HEK293 (cell line): ENCODE measurements around the gene PARD3.

ENCODE experiments used
- CTCF ChIA-PET: fragments of 350-600 bp; formaldehyde crosslinking; extraction: SDS; loops from one replicate; lab custom pipeline; 2021; ENCODE audit warnings: antibody characterized with exemption; lab: Yijun Ruan, JAX
- POLR2A ChIA-PET: fragments of 300-600 bp; formaldehyde crosslinking; extraction: SDS; loops from one replicate; lab custom pipeline; 2020; ENCODE audit warnings: antibody characterized with exemption, inconsistent platforms; lab: Yijun Ruan, JAX
- H3K27ac ChIP-seq: fragments of 200-500 bp; sonication (Bioruptor generic); 2 replicates; pipeline ENCODE4 v1.5.1; 2014; ENCODE audit warnings: low read depth, low read length, control low read depth, inconsistent platforms; ENCODE audit errors: extremely low read depth
- H3K36me3 ChIP-seq, 2 experiments: fragments of 200-500 bp in 1 of 2; sonication (Bioruptor generic) in 1 of 2; 1 replicate in 1 of 2; 2 replicates in 1 of 2; pipeline ENCODE4 v1.5.1; 2014 to 2017; ENCODE audit warnings: inconsistent platforms in 2 of 2, low read length in 2 of 2; ENCODE audit not compliant: control insufficient read depth in 2 of 2, insufficient read depth in 1 of 2
- H3K4me1 ChIP-seq: fragments of 200-500 bp; sonication (Bioruptor generic); 2 replicates; pipeline ENCODE4 v1.5.1; 2014; ENCODE audit warnings: mild to moderate bottlenecking, low read length, inconsistent platforms; ENCODE audit not compliant: control insufficient read depth, insufficient read depth
- H3K4me3 ChIP-seq: 2 replicates; pipeline ENCODE4 v1.5.1; 2011; ENCODE audit warnings: low read depth, mild to moderate bottlenecking, control low read depth, low read length, moderate library complexity
- H3K9me3 ChIP-seq: fragments of 200-500 bp; sonication (Bioruptor generic); 2 replicates; pipeline ENCODE4 v1.5.1; 2014; ENCODE audit warnings: low read depth, low read length, inconsistent platforms; ENCODE audit not compliant: control insufficient read depth, insufficient read depth
- KLF9 ChIP-seq: fragments of 450-650 bp; formaldehyde crosslinking; IDR thresholded peaks from 2 replicates; pipeline ENCODE4 v1.5.1; 2016; ENCODE audit warnings: missing biosample characterization, missing genetic modification characterization, low read depth
- MZF1 ChIP-seq: fragments of 450-650 bp; formaldehyde crosslinking; IDR thresholded peaks from 2 replicates; pipeline ENCODE4 v1.5.1; 2017; ENCODE audit warnings: missing biosample characterization, missing genetic modification characterization, borderline replicate concordance
- ZBTB17 ChIP-seq: fragments of 450-650 bp; formaldehyde crosslinking; IDR thresholded peaks from 2 replicates; pipeline ENCODE4 v1.5.1; 2016; ENCODE audit warnings: missing biosample characterization, missing genetic modification characterization
- ZBTB49 ChIP-seq: fragments of 450-650 bp; formaldehyde crosslinking; IDR thresholded peaks from 2 replicates; pipeline ENCODE4 v1.5.1; 2016; ENCODE audit warnings: missing biosample characterization, missing genetic modification characterization, low read depth
- ZFP37 ChIP-seq: fragments of 450-650 bp; formaldehyde crosslinking; IDR thresholded peaks from 2 replicates; pipeline ENCODE4 v1.5.1; 2016; ENCODE audit warnings: missing biosample characterization, missing genetic modification characterization
- ZFP69B ChIP-seq: fragments of 450-650 bp; formaldehyde crosslinking; IDR thresholded peaks from 2 replicates; pipeline ENCODE4 v1.5.1; 2016; ENCODE audit warnings: missing biosample characterization, missing genetic modification characterization
- ZNF10 ChIP-seq: fragments of 450-650 bp; formaldehyde crosslinking; IDR thresholded peaks from 2 replicates; pipeline ENCODE4 v1.5.1; 2017; ENCODE audit warnings: missing biosample characterization, missing genetic modification characterization
- ZNF121 ChIP-seq: fragments of 450-650 bp; formaldehyde crosslinking; IDR thresholded peaks from 2 replicates; pipeline ENCODE4 v1.5.1; 2016; ENCODE audit warnings: missing biosample characterization, missing genetic modification characterization
- ZNF140 ChIP-seq: fragments of 450-650 bp; formaldehyde crosslinking; IDR thresholded peaks from 2 replicates; pipeline ENCODE4 v1.5.1; 2016; ENCODE audit warnings: missing biosample characterization, missing genetic modification characterization
- ZNF155 ChIP-seq: fragments of 450-650 bp; formaldehyde crosslinking; IDR thresholded peaks from 2 replicates; pipeline ENCODE4 v1.5.1; 2016; ENCODE audit warnings: missing biosample characterization, missing genetic modification characterization
- ZNF174 ChIP-seq: fragments of 450-650 bp; formaldehyde crosslinking; IDR thresholded peaks from 2 replicates; pipeline ENCODE4 v1.5.0; 2017; ENCODE audit warnings: missing biosample characterization, mild to moderate bottlenecking, missing genetic modification characterization
- ZNF394 ChIP-seq: fragments of 450-650 bp; formaldehyde crosslinking; IDR thresholded peaks from 2 replicates; pipeline ENCODE4 v1.5.1; 2016; ENCODE audit warnings: missing biosample characterization, missing genetic modification characterization, mild to moderate bottlenecking, moderate library complexity, borderline replicate concordance
- ZNF600 ChIP-seq: fragments of 450-650 bp; formaldehyde crosslinking; IDR thresholded peaks from 2 replicates; pipeline ENCODE4 v1.5.1; 2016; ENCODE audit warnings: missing biosample characterization, missing genetic modification characterization
- TF ChIP-seq, protein P1 (sequence below): fragments of 450-650 bp; formaldehyde crosslinking; IDR thresholded peaks from 2 replicates; pipeline ENCODE4 v1.5.1; 2016; ENCODE audit warnings: missing biosample characterization, missing genetic modification characterization
- TF ChIP-seq, protein P2 (sequence below): fragments of 450-650 bp; formaldehyde crosslinking; IDR thresholded peaks from 2 replicates; pipeline ENCODE4 v1.5.1; 2016; ENCODE audit warnings: missing biosample characterization, missing genetic modification characterization
- TF ChIP-seq, protein P3 (sequence below): fragments of 450-650 bp; formaldehyde crosslinking; optimal IDR thresholded peaks from 2 replicates; pipeline ENCODE3; 2016; ENCODE audit warnings: missing biosample characterization, mild to moderate bottlenecking, missing genetic modification characterization
- TF ChIP-seq, protein P4 (sequence below): fragments of 450-650 bp; formaldehyde crosslinking; IDR thresholded peaks from 2 replicates; pipeline ENCODE4 v1.5.1; 2016; ENCODE audit warnings: missing biosample characterization, missing genetic modification characterization

The PARD3 gene

GRCh38 chr10:34574353-34574934 is 240.7 kb downstream of the PARD3 start:
- ChIA-PET CTCF (no interaction called here), POLR2A (no interaction called here)
- Histone ChIP-seq H3K4me3 (no peak overlapping the region), H3K4me1 (peaks cover 2% of the 10 kb centered on the region), H3K27ac (no peak overlapping the region), H3K9me3 (no peaks in the 10 kb centered on the region), H3K36me3 (no peaks in the 10 kb centered on the region)
- TF ChIP-seq ZNF394 (tag by site-specific recombination) (no peak), ZFP69B (tag by site-specific recombination) (no peak), ZFP37 (tag by site-specific recombination) (no peak), ZBTB17 (no peak), ZNF600 (no peak)
- TF ChIP-seq, protein P1, sequence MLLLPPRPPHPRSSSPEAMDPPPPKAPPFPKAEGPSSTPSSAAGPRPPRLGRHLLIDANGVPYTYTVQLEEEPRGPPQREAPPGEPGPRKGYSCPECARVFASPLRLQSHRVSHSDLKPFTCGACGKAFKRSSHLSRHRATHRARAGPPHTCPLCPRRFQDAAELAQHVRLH (tag by site-specific recombination): no peak
- TF ChIP-seq, protein P2, sequence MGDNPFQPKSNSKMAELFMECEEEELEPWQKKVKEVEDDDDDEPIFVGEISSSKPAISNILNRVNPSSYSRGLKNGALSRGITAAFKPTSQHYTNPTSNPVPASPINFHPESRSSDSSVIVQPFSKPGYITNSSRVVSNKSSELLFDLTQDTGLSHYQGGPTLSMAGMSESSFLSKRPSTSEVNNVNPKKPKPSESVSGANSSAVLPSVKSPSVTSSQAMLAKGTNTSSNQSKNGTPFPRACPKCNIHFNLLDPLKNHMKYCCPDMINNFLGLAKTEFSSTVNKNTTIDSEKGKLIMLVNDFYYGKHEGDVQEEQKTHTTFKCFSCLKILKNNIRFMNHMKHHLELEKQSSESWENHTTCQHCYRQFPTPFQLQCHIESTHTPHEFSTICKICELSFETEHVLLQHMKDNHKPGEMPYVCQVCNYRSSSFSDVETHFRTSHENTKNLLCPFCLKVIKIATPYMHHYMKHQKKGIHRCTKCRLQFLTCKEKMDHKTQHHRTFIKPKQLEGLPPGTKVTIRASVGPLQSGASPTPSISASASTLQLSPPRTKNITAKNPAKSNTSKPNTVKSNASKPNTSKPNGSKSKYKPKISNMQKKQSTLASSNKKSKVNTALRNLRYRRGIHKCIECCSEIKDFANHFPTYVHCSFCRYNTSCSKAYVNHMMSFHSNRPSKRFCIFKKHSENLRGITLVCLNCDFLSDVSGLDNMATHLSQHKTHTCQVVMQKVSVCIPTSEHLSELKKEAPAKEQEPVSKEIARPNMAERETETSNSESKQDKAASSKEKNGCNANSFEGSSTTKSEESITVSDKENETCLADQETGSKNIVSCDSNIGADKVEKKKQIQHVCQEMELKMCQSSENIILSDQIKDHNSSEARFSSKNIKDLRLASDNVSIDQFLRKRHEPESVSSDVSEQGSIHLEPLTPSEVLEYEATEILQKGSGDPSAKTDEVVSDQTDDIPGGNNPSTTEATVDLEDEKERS (tag by site-specific recombination): no peak
- TF ChIP-seq, all 188 proteins: peak for 0

DNA sequence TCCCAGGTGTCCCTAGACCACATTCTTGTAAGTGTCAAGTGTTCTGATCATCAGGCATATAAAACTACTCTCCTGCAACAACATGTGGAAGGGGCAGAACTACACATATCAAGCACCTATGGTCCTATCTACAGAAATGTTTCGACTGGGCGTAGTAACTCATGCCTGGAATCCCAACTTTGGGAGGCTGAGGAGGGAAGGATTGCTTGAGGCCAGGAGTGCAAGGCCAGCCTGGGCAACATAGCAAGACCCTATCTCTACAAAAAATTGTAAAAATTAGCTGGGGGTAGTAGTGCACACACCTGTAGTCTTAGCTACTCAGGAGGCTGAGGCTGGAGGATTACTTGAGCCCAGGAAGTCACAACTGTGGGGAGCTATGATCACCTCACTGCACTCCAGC is 244.2 kb downstream of the PARD3 start:
- TF ChIP-seq ZNF155 (tag by site-specific recombination) (no peak), ZNF140 (no peak), ZNF121 (peak; percentile 59; the same call in 1 of the 2 replicates), ZNF174 (tag by site-specific recombination) (no peak)
- TF ChIP-seq, protein P3, sequence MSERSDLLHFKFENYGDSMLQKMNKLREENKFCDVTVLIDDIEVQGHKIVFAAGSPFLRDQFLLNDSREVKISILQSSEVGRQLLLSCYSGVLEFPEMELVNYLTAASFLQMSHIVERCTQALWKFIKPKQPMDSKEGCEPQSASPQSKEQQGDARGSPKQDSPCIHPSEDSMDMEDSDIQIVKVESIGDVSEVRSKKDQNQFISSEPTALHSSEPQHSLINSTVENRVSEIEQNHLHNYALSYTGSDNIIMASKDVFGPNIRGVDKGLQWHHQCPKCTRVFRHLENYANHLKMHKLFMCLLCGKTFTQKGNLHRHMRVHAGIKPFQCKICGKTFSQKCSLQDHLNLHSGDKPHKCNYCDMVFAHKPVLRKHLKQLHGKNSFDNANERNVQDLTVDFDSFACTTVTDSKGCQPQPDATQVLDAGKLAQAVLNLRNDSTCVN (tag by site-specific recombination): no peak
- H3K9me3 ChIP-seq: no peaks in the 10 kb centered on the region
- no peak overlapping the region for H3K27ac ChIP-seq
- ChIA-PET POLR2A (no interaction called here), CTCF (no interaction called here)
- H3K36me3 ChIP-seq: no peaks in the 10 kb centered on the region
- H3K4me3 ChIP-seq: no peak overlapping the region
- no peaks in the 10 kb centered on the region for H3K4me1 ChIP-seq

GRCh38 chr10:34567659-34568253 is 247.3 kb downstream of the PARD3 start:
- Histone ChIP-seq H3K36me3 (no peaks in the 10 kb centered on the region), H3K4me3 (no peak overlapping the region), H3K27ac (no peak overlapping the region), H3K4me1 (no peaks in the 10 kb centered on the region), H3K9me3 (no peaks in the 10 kb centered on the region)
- TF ChIP-seq, protein P4, sequence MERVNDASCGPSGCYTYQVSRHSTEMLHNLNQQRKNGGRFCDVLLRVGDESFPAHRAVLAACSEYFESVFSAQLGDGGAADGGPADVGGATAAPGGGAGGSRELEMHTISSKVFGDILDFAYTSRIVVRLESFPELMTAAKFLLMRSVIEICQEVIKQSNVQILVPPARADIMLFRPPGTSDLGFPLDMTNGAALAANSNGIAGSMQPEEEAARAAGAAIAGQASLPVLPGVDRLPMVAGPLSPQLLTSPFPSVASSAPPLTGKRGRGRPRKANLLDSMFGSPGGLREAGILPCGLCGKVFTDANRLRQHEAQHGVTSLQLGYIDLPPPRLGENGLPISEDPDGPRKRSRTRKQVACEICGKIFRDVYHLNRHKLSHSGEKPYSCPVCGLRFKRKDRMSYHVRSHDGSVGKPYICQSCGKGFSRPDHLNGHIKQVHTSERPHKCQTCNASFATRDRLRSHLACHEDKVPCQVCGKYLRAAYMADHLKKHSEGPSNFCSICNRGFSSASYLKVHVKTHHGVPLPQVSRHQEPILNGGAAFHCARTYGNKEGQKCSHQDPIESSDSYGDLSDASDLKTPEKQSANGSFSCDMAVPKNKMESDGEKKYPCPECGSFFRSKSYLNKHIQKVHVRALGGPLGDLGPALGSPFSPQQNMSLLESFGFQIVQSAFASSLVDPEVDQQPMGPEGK (tag by site-specific recombination): no peak
- TF ChIP-seq ZNF10 (tag by site-specific recombination) (no peak), MZF1 (tag by site-specific recombination) (no peak), ZBTB49 (tag by site-specific recombination) (no peak), KLF9 (tag by site-specific recombination) (no peak), ZBTB17 (peak; percentile 43; the same call in 1 of the 2 replicates)
- ChIA-PET CTCF (interaction anchor here (0.5 kb wide), 1 partner anchor 42 kb away, joined by 3 read pairs; no protein-coding TSS in a partner anchor), POLR2A (no interaction called here)
